CD4-positive, alpha-beta T cell treated with Interleukin-15 for 4 hours (primary cell): Measurements from ENCODE around the gene NPIPA1.
"Not testable (repeated sequence)": the region's sequence is repeated elsewhere in the genome, so short reads cannot be mapped to it uniquely, and the experiment has no call there.

ENCODE experiments used
- DNase-seq: peaks from one replicate; pipeline ENCODE4 v3.0.0-alpha.2; 2020; ENCODE audit warnings: low spot score

The NPIPA1 gene

DNA sequence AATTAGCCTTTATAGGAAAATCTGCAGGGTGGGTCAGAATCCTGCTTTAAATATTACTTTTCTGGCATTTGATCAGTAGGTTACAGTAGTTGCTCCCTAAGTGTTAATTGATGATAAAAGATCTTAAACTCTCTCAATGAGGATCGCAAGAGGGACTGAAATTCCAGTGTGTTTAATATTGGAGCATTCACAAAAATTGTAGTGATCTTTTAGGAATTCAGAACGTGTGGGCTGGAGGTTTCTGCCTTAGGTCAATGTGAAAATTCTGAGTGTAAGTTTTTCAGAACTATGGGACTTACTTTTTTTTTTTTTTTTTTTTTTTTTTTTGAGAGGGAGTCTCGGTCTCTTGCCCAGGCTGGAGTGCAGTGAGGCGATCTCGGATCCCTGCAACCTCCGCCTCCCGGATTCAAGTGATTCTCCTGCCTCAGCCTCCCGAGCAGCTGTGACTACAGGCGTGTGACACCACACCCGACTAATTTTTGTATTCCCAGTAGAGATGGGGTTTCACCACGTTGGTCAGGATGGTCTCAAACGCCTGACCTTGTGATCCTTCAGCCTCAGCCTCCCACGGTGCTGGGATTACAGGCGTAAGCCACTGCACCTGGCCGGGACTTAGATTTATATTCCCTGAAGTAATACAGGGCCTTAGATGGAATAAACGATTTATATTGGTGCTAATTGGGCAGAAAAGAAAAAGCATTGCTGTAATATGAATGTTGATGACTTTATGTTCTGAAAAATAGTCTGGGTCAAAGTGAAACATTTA is 39.9 kb downstream of the NPIPA1 start:
- not testable (repeated sequence) for DNase-seq

DNA sequence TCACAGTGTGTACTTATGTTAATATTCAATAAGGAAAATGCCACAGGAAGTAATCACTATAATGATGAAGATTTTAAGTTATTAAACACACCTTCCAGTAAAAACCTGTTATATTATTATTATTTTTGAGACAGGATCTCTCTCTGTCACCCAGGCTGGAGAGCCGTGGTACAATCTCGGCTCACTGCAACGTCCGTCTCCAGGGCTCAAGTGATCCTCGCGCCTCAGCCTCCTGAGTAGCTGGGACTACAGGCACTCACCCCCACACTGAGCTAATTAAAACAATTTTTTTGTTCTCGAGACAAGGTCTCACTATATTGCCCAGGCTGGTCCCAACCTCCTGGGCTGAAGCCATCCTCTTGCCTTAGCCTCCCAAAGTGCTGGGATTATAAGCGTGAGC is 41.0 kb downstream of the NPIPA1 start:
- DNase-seq = not testable (repeated sequence)

GRCh38 chr16:14978908-14979307 is 41.7 kb downstream of the NPIPA1 start:
- not testable (repeated sequence) for DNase-seq

DNA sequence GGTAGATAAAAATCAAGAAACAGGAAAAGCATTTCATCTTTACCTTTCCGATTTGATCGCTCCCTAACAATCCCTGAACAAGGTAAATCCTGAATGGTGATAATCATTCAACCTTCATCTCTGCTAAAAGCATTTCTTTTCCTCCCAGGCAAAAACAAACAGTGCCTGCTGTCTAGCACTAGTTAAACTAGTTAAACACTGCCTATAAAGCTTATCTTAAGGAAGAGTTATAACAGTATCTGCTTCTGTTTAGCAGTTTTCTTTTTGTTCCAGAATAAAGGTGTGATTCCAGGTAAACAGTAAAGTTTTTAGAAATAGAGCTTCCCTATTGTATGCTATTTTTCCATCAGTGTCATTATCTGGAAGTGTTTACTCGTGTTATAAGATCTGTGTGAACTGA is 44.0 kb downstream of the NPIPA1 start:
- DNase-seq = not testable (repeated sequence)

DNA sequence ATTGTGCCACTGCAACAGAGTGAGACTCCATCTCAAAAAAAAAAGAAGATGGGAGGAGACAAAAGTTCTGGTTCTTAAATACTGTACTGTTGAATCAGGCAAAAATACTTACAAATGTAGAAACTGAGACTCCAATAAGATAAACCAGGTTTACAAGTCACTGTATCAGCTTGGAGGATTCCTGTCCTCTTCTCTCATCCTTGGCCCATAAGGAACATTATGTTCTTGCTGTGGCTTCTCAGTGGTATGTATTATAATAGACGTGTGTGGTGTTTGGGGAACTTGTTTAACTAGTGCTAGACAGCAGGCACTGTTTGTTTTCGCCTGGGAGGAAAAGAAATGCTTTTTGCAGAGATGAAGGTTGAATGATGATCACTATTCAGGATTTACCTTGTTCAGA is 45.3 kb downstream of the NPIPA1 start:
- DNase-seq = not testable (repeated sequence)

DNA sequence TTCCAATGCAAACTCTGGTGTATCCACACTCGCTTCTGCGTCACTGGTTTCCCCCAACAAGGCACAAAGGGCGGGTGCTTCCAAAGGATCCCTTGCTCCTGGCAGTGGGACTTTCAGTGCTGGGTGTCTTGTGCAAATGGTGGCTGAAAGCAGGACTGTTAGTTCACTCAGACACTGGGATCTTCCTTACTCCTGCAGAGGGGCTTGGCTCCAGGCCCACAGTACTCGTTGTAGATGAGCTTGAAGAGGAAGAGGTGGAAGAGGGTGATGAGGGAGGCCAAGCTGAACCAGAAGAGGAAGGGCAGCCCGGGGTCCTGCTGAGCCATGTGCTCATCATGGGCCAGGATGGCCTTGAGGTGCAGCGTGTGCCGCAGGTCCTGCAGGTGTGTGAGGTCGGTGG is 50.8 kb downstream of the NPIPA1 start:
- not testable (repeated sequence) for DNase-seq

DNA sequence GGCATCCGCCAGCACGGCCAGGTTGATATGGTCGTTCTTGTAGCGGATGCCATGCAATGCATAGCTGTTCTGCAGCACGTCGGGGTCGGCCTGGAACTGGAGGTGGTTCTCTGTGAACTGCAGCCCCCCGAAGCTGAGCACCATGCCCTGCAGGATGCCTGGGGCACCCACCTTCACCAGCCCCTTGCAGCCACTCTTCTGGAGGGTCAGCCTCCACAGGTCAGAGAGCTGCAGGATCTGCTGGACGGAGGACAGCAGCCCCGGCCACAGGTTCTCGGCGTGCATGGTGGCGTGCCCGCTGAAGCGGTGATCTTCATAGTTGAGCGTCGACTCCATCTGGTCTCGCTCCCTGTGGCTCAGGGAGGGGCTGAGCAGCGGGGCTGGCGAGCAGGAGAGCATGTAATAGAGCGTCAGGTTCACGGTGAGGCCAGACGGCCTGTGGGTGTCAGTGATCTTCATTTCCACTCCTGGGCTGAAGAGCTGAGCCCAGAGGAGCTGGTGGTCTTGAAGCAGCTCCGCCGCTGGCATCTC is 51.5 kb downstream of the NPIPA1 start:
- not testable (repeated sequence) for DNase-seq

GRCh38 chr16:14989291-14990281 is 52.3 kb downstream of the NPIPA1 start:
- not testable (repeated sequence) for DNase-seq

DNA sequence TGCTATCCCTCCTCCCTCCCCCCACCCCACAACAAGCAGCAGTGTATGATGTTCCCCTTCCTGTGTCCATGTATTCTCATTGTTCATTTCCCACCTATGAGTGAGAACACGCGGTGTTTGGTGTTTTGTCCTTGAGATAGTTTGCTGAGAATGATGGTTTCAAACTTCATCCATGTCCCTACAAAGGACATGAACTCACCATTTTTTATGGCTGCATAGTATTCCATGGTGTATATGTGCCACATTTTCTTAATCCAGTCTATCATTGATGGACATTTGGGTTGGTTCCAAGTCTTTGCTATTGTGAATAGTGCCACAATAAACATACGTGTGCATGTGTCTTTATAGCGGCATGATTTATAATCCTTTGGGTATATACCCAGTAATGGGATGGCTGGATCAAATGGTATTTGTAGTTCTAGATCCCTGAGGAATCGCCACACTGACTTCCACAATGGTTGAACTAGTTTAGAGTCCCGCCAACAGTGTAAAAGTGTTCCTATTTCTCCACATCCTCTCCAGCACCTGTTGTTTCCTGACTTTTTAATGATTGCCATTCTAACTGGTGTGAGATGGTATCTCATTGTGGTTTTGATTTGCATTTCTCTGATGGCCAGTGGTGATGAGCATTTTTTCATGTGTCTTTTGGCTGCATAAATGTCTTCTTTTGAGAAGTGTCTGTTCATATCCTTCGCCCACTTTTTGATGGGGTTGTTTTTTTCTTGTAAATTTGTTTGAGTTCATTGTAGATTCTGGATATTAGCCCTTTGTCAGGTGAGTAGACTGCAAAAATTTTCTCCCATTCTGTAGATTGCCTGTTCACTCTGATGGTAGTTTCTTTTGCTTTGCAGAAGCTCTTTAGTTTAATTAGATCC is 56.3 kb downstream of the NPIPA1 start:
- not testable (repeated sequence) for DNase-seq

DNA sequence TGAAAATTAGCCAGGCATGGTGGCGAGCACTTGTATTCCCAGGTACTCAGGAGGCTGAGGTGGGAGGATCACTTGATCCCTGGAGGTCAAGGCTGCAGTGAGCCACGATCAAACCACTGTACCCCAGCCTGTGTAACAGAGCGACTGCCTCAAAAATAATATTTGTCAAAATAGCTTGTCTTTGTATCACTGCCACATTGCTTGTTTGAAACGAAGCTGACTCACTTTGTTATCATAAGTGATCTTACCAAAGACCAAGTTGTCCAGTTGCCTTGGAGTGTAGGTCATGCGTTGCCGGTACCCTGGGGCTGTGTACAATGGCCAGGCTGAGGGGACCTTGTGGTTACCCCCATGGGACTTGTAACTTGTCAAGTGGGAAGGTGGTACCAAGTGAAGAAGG is 59.5 kb downstream of the NPIPA1 start:
- DNase-seq = not testable (repeated sequence)

DNA sequence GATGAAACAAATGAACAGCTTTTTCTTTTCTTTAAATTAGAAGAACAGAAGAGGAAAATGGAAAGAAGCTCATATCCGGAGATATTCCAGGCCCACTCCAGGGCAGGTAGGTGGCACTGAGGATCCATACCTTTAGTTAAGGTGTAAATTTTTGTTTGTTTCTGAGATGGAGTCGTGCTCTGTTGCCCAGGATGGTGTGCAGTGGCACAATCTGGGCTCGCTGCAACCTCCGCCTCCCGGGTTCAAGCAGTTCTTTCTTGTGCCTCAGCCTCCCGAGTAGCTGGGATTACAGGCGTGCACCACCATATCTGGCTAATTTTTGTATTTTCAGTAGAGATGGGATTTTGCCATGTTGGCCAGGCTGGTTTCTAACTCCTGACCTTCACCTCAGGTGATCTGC is 61.1 kb downstream of the NPIPA1 start:
- DNase-seq = not testable (repeated sequence)

DNA sequence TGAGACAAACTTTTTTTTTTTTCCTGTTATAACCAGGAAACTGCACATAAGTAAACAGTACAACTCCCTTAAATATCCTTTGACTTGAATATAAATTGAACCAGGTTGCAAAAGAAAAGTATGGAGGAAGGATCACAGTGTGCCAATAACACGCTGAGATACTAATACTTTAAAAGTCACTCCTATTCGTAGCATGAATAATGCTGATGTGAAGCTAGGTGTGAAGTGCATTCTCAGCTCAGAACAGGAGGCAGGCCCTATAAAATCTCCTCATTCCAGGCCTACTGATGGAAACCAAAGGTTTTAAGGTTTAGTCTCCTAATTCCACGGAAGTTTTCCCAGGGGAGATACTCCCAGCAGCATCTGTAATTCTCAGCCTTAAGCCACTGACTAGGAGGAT is 62.6 kb downstream of the NPIPA1 start:
- DNase-seq = not testable (repeated sequence)
